Measurements from ENCODE around the gene EXOC1L. TPM values are rescaled to one million over a fixed set of nuclear protein-coding genes. Genes with fewer than 3 reads are reported as not detected.

EXOC1L gene
- polyA plus RNA-seq, 3 donors: not detected

- H3K27ac ChIP-seq (ENCODE audit: low read depth in 1 of 2, low read length in 2 of 2): no peak overlapping the region
- Mint-ChIP-seq H3K27me3 (ENCODE audit: low read depth in 3 of 3) (peaks cover 18 to 37% (median 28%) of the 10 kb centered on the region in 3 donors), H3K4me1 (peaks cover 2% of the 10 kb centered on the region)
These were observed 27.9 kb upstream of the EXOC1L start for GRCh38 chr4:55791666-55792065.

GRCh38 chr4:55793479-55793878 lies 26.1 kb upstream of the EXOC1L start:
- Mint-ChIP-seq H3K27ac (no peak overlapping the region), H3K36me3 (no peaks in the 10 kb centered on the region), H3K4me3 (peak overlapping the region in 1 of 2 donors; percentile 59), H3K9me3 (peaks cover 1 to 12% (median 7%) of the 10 kb centered on the region in 7 donors), H3K27me3 (ENCODE audit: low read depth in 3 of 3) (peaks cover 18 to 40% (median 28%) of the 10 kb centered on the region in 3 donors), H3K4me1 (peaks cover 2% of the 10 kb centered on the region)
- Histone ChIP-seq H3K27ac (ENCODE audit: low read depth in 1 of 2, low read length in 2 of 2) (no peak overlapping the region), H3K4me1 (ENCODE audit: control insufficient read depth in 1 of 2, insufficient read depth in 2 of 2, low read length in 2 of 2) (no peaks in the 10 kb centered on the region), H2AFZ (ENCODE audit: insufficient read depth, low read depth, low read length, poor library complexity, severe bottlenecking) (no peak overlapping the region), H3K79me2 (ENCODE audit: insufficient read depth, low read length) (no peaks in the 10 kb centered on the region), H3K9me3 (replicated peaks in 1 of 2; ENCODE audit: control insufficient read depth in 1 of 2, insufficient read depth in 1 of 2, low read length in 2 of 2) (peaks cover 0 to 8% of the 10 kb centered on the region in 2 donors), H3K36me3 (replicated peaks in 1 of 2; ENCODE audit: control insufficient read depth in 1 of 2, insufficient read depth in 2 of 2, low read length in 2 of 2) (no peaks in the 10 kb centered on the region), H3K4me2 (replicated peaks; ENCODE audit: extremely low read depth, low read length, poor library complexity, severe bottlenecking) (no peak overlapping the region), H3K27me3 (ENCODE audit: control insufficient read depth in 2 of 2, insufficient read depth in 2 of 2, low read length in 2 of 2) (peaks cover 21 to 35% of the 10 kb centered on the region in 2 donors), H3K9ac (ENCODE audit: insufficient read depth, low read length, poor library complexity, severe bottlenecking) (no peak overlapping the region), H4K20me1 (ENCODE audit: insufficient read depth, low read length) (no peaks in the 10 kb centered on the region), H3K4me3 (replicated peaks in 1 of 3; ENCODE audit: low read depth in 2 of 3, low read length in 3 of 3) (no peak overlapping the region)
- intact Hi-C loops (cut with micrococcal nuclease): no loop called here
- DNase-seq: no peak
- TF ChIP-seq CTCF (IDR thresholded peaks at IDR 0.05): no peak
- WGBS (ENCODE audit: insufficient coverage): 8% methylated on average over 28 of the region's 33 CpGs

More at GRCh38 chr4:55791666-55792065, 27.9 kb upstream of the EXOC1L start:
- no peak overlapping the region for H3K4me3 Mint-ChIP-seq
- Histone ChIP-seq H3K9me3 (replicated peaks in 1 of 2; ENCODE audit: control insufficient read depth in 1 of 2, insufficient read depth in 1 of 2, low read length in 2 of 2) (peaks cover 0 to 8% of the 10 kb centered on the region in 2 donors), H2AFZ (ENCODE audit: insufficient read depth, low read depth, low read length, poor library complexity, severe bottlenecking) (no peak overlapping the region), H4K20me1 (ENCODE audit: insufficient read depth, low read length) (no peaks in the 10 kb centered on the region), H3K27me3 (ENCODE audit: control insufficient read depth in 2 of 2, insufficient read depth in 2 of 2, low read length in 2 of 2) (peaks cover 21 to 35% of the 10 kb centered on the region in 2 donors), H3K4me2 (replicated peaks; ENCODE audit: extremely low read depth, low read length, poor library complexity, severe bottlenecking) (no peak overlapping the region), H3K4me1 (ENCODE audit: control insufficient read depth in 1 of 2, insufficient read depth in 2 of 2, low read length in 2 of 2) (no peaks in the 10 kb centered on the region), H3K9ac (ENCODE audit: insufficient read depth, low read length, poor library complexity, severe bottlenecking) (no peak overlapping the region), H3K36me3 (replicated peaks in 1 of 2; ENCODE audit: control insufficient read depth in 1 of 2, insufficient read depth in 2 of 2, low read length in 2 of 2) (no peaks in the 10 kb centered on the region), H3K4me3 (replicated peaks in 1 of 3; ENCODE audit: low read depth in 2 of 3, low read length in 3 of 3) (no peak overlapping the region), H3K79me2 (ENCODE audit: insufficient read depth, low read length) (no peaks in the 10 kb centered on the region)
- peaks cover 1 to 12% (median 6%) of the 10 kb centered on the region in 7 donors for H3K9me3 Mint-ChIP-seq
- no peaks in the 10 kb centered on the region for H3K36me3 Mint-ChIP-seq
- DNase-seq: no peak
- H3K27ac Mint-ChIP-seq: no peak overlapping the region
- intact Hi-C loops (cut with micrococcal nuclease): no loop called here
- TF ChIP-seq CTCF (IDR thresholded peaks at IDR 0.05): no peak
- WGBS (ENCODE audit: insufficient coverage): 100% methylated on average over 1 of the region's 2 CpGs

Data from CD14-positive monocyte (primary cell).